Measurements from ENCODE around the gene IFT122. TPM values are rescaled to one million over a fixed set of nuclear protein-coding genes. Genes with fewer than 3 reads are reported as not detected.

Gene IFT122
- total RNA-seq, 2 donors from 2014 or later: 15.6 to 31.5 TPM

GRCh38 chr3:129461461-129462146, 21.6 kb downstream of the IFT122 start:
- no peak for TF ChIP-seq CTCF (IDR thresholded peaks at IDR 0.05)
- H3K36me3 ChIP-seq: no peaks in the 10 kb centered on the region
- no peak overlapping the region for H3K27ac ChIP-seq
- H3K27me3 ChIP-seq: no peaks in the 10 kb centered on the region
- H3K4me1 ChIP-seq: no peaks in the 10 kb centered on the region
- no peak overlapping the region for H3K4me3 ChIP-seq
- no peak overlapping the region for H3K9ac ChIP-seq (ENCODE audit: low read depth in 2 of 2, low read length in 2 of 2)
- H3K9me3 ChIP-seq: no peaks in the 10 kb centered on the region
- DNase-seq: no peak
- intact Hi-C loops (cut with DNase I): no loop called here

GRCh38 chr3:129462361-129462968, 22.4 kb downstream of the IFT122 start:
- Histone ChIP-seq H3K36me3 (no peaks in the 10 kb centered on the region), H3K27me3 (no peaks in the 10 kb centered on the region), H3K4me1 (no peaks in the 10 kb centered on the region), H3K4me3 (no peak overlapping the region), H3K9me3 (no peaks in the 10 kb centered on the region), H3K9ac (ENCODE audit: low read depth in 2 of 2, low read length in 2 of 2) (no peak overlapping the region), H3K27ac (no peak overlapping the region)
- intact Hi-C loops (cut with DNase I): no loop called here
- DNase-seq: no peak
- TF ChIP-seq CTCF (IDR thresholded peaks at IDR 0.05): no peak

GRCh38 chr3:129463094-129463493, 23.1 kb downstream of the IFT122 start:
- H3K27me3 ChIP-seq: no peaks in the 10 kb centered on the region
- no peak for TF ChIP-seq CTCF (IDR thresholded peaks at IDR 0.05)
- no peak for DNase-seq
- H3K36me3 ChIP-seq: no peaks in the 10 kb centered on the region
- H3K4me3 ChIP-seq: no peak overlapping the region
- H3K4me1 ChIP-seq: no peaks in the 10 kb centered on the region
- H3K27ac ChIP-seq: no peak overlapping the region
- H3K9ac ChIP-seq (ENCODE audit: low read depth in 2 of 2, low read length in 2 of 2): no peak overlapping the region
- H3K9me3 ChIP-seq: no peaks in the 10 kb centered on the region
- intact Hi-C loops (cut with DNase I): no loop called here

DNA sequence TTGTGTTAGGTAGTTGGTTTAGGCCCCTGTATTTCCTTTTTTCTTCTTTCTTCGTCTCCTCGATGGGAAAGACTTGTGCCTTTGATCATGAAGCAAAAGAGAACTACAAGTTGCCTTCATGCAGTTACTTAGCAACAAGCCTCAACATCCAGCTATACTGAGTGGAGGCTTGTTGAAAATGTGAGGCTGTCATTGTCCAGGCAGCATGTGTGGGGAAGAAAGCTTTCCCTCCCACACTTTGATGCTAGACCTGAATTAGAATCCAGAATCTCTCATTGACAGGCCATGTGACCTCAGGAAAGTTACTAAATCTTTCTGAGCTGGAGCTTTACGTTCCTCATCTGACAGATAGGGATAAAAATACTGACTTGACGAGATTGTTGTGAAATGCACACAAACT, 23.7 kb downstream of the IFT122 start:
- intact Hi-C loops (cut with DNase I): no loop called here
- Histone ChIP-seq H3K4me1 (no peaks in the 10 kb centered on the region), H3K27ac (no peak overlapping the region), H3K36me3 (no peaks in the 10 kb centered on the region), H3K4me3 (no peak overlapping the region), H3K27me3 (no peaks in the 10 kb centered on the region), H3K9ac (ENCODE audit: low read depth in 2 of 2, low read length in 2 of 2) (no peak overlapping the region), H3K9me3 (no peaks in the 10 kb centered on the region)
- TF ChIP-seq CTCF (IDR thresholded peaks at IDR 0.05): no peak
- no peak for DNase-seq

DNA sequence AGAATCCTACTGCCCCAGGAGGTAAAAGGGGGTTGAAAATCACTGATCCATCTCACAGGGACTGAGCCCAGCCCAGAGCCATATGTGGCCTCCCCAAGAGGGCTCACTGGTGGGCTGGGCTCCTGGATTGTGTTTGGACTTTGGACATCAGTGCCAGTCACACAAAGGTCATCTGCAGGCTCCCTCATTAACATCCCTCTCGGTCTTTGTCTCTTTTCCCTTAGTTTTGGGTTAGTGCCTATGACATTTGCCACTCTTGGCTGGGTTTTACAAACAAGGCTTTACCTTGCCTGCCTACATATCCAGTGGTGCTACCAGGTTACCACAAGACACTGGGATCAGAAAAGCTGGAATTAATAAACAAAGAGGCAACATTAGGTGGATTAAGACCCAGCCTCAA, 27.9 kb downstream of the IFT122 start:
- no peak for TF ChIP-seq CTCF (IDR thresholded peaks at IDR 0.05)
- H3K27ac ChIP-seq: no peak overlapping the region
- H3K36me3 ChIP-seq: no peaks in the 10 kb centered on the region
- no peak overlapping the region for H3K9ac ChIP-seq (ENCODE audit: low read depth in 2 of 2, low read length in 2 of 2)
- H3K27me3 ChIP-seq: no peaks in the 10 kb centered on the region
- H3K9me3 ChIP-seq: no peaks in the 10 kb centered on the region
- H3K4me3 ChIP-seq: no peak overlapping the region
- H3K4me1 ChIP-seq: no peaks in the 10 kb centered on the region
- intact Hi-C loops (cut with DNase I): no loop called here
- no peak for DNase-seq

Data from colonic mucosa (tissue), 4 donors.